HG02884 (cell line): ENCODE results near the gene WFIKKN2.
"Not testable (repeated sequence)": the region's sequence is repeated elsewhere in the genome, so short reads cannot be mapped to it uniquely, and the experiment has no call there.

Experiments
- ATAC-seq: cut with Tn5 transposase; IDR thresholded peaks from one replicate; pipeline ENCODE4 v1.9.1; 2021; ENCODE audit warnings: mild to moderate bottlenecking, moderate library complexity; ENCODE audit not compliant: unreplicated experiment

Gene WFIKKN2

DNA sequence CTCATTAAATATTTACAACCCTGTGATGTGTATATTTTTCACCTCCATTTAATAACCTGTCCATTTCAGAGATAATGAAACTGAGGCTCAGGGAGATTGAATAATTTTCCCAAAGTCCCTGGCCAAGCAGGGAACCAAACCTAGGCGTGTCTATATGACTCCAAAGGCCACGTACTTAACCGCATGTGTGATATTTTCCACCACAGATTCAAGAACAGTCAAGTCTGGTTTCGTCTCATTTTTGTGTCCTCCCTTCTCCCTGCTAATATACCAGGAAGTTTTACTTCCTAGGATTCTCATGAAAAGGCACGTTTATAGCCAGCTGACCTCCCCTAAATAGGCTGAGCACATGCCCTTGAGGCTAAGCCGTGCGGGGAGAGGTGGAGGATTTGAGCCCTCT is 15.3 kb downstream of the WFIKKN2 start:
- ATAC-seq: no peak

DNA sequence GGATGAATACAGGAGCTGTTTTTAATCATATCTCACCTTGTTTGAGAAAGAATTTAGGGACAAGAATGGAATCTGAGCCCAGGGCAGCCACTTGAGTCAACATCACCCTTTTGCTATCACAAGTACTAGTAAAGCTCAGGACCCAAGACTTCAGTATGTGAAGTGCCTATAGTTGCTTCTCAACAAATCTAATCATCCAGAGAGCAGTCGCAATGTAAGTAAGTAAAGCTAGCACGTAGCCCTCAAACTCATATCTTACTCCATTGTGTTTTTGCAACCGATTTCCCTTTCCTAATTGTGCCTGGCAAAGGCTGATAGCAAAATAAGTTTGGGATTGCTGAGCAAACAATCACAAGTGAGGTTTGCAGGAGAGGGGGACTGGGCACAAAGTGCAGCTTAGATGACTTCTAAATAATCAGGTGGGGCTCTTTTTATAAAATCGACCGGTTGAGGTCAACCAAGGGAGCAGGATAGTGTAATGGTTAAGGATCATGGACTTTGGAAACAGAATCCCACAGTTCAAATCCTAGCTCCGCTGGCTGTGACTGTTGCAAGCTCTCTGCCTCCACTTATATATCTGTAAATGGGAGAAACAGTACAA is 17.7 kb downstream of the WFIKKN2 start:
- ATAC-seq: no peak

DNA sequence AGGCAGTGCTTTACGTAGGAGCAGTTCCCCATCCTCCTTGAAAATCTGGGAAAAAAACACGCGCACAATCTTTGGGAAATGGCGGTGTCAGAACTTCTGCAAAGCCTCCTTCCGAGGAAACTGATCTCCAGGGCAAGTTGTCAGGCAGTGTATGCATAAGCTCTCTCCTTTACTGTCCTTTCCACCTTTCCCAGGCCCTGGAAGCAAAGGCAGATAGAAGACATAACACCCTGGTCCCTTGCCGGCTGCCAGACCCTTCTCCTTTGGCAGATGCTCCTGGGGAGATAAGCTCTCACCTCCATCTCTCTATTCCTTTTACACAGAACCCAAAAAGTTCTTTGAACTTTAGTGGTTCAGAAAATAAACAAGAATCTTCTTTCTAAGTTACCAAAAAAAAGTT is 18.4 kb downstream of the WFIKKN2 start:
- ATAC-seq: no peak

DNA sequence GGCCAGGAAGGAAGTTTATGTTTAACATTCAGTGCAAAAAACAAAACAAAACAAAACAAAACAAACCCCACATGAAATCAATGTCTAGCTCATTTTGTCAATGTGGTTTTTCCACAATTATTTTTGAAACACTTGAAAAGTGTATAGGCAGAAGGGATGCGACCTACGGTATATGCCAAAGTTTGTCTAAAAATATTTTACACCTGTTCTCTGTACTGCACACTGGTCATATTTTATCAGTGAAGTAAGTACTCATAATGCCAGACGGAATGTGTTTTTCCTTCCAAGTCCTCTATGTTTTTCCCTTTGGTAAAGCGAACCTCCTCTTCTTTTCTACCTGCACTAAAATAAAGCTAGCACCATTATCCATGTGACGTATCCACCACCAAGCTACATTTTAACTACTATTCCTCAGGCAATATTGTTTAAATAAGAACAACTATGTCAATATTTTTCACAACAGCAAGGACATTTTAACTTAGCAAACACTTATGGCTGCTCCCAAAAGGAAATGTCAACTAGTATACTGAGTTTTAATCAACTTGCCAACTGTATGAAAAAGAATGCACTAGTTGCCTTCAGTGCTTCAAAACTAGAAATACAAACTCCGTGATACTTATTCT is 20.4 kb downstream of the WFIKKN2 start:
- no peak for ATAC-seq

DNA sequence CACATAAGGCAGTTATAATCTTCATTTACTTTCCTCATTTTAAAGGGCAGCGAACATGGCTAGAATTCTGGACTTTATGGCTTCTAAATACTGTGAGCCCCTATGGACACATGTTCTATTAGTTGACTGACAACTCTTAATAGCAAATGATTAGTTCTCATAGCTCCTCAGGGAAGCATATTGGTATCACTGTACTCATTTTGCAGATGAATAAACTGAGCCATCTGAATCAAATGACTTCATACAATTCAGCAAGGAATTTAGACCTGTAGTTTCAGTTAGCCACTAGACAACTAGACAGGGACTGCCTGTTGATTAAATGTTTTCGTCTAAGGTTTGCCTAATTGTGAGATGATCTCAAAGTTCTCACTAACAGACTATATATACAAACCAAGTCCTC is 21.0 kb downstream of the WFIKKN2 start:
- no peak for ATAC-seq

DNA sequence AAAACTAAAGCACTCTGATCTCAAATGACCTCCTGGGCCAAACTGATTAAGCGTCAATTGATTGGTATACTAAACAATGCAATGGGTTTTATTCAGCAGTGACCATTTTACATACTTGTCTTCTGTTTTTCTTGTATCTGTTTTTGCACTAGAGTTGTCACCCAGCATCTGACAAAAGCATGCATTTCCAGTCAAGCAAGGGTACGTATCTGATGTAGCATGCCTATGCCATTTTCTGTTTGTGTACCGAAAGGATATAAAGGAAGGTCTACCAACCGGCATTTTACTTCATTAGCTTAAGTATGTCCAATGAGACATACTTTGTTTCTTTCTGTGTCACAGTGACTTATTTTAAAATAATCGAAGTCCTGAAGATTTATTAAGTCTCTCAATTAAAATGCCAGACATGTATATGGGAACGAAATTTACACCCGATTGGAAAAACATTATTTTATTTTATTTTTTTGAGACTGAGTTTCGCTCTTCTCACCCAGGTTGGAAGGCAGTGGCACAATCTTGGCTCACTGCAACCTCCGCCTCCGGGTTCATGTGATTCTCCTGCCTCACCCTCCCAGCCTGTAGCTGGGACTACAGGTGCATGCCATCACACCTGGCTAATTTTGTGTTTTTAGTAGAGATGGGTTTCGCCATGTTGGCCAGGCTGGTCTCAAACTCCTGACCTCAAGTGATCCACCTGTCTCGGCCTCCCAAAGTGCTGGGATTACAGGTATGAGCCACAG is 23.3 kb downstream of the WFIKKN2 start:
- no peak for ATAC-seq

DNA sequence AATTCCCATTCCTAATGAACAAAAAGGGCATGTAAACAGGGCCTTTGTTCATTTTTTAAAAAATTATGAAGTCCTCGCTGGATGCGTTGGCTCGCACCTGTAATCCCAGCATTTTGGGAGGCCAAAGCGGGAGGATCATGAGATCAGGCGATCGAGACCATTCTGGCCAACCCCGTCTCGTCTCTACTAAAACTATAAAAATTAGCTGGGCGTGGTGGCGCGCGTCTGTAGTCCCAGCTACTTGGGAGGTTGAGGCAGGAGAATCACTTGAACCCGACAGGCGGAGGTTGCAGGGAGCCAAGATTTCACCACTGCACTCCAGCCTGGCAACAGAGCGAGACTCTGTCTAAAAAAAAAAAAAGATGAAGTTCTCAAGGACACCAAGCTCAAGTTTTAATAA is 24.3 kb downstream of the WFIKKN2 start:
- not testable (repeated sequence) for ATAC-seq

DNA sequence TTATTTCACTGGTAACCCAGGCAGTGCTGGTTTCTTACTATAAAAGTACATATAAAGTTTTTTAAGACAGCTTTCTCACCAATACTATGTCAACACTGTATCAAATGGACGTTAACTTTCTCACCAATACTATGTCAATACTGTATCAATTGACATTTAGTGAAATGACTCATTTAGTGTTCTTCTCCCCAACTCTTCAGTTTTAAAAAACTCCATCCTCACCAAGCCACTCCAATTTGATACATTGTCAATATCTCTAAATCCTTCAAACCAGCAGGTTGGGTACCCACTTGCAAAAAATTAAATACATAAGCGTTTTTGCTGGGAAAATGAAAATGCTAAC is 25.9 kb downstream of the WFIKKN2 start:
- ATAC-seq: no peak

DNA sequence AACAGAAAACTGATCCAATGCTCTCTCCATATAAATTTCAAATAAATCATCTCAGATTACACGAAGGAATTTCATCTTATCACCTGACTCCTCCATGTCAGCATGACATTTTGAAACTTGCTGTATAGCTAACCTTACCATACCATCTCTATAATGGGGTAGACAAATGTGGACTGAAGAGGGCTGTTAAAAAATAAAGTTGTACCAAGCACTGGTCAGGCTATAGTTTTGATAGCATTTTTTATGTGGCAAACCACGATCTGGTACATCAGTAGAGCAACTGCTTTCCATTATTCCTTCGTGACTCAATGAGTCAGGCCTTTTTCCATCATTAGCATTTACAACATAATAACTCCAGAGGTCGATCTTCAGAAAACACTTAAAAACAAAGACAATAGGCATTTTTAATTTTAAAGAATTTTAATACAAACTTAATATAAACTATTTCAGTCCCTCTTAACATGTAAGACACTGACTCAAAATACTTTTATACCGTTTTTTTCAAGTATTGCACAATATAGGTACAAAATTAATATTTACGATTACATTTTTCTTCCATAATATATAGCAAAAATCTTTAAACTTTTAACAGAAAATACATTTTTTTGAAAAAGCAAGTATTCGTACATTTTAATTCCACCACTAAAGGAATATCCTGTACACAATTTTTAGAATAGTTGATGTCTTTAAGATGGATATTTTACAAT is 26.6 kb downstream of the WFIKKN2 start:
- no peak for ATAC-seq

DNA sequence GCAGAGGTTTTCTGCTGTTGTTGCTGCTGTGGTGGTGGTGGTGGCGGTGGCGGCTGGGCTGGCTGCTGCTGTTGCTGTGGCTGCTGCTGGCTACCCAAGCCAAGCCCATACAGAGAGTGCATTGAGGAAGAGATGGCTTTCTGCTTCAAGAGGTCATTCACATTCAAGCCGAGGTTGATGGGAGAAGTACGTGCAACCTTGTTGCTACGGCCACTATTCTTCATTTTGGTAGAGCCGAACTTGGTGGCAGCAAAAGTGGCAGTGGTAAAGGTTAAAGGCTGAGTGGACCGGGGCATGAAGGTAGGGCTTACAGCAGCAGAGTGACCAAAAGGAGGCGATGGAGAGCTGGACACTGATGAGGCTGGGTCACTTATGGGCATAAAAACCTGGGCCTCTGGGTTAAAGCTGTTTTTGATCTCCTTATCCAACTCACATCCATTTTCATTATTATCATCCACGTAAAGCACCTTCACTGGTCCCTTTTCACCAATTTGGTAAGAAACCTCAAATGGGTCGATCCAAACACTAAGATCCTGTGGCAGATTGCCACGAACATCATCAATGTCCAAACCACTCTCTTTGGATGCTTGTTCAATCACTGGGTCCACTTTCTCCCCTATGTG is 27.9 kb downstream of the WFIKKN2 start:
- ATAC-seq: no peak

DNA sequence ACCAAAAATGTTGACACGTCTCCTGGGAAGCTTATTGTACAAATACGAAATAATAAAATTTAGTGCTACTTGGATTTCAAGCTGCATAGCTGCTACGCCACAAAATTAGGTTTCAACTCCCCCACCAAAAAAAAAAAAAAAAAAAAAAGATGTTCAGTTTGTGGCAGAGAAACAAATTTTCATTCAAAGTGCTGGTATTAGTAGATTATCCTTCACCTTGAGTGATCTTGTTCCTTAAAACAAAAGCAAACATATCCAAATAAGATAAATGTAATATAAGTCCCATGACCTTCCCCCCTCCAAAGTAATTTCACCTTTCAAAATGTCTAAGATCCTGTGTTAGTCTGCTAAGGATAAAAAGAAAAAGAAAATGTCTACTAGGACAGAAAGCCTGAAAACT is 28.5 kb downstream of the WFIKKN2 start:
- no peak for ATAC-seq

DNA sequence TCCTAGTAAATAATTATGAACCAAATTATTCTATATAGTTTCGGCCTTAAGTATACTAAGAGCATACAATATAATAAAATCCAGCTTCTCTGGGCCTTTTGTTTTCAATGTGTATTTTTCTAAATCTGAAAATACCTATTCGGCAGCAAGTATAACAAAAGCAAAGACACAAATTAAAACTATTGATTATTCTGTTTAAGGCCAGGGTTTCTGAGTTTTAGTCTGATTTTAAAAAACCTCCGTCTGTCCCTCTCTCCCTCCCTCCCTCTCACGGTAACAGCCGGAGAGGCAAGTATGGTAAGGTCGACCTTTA is 29.3 kb downstream of the WFIKKN2 start:
- no peak for ATAC-seq

DNA sequence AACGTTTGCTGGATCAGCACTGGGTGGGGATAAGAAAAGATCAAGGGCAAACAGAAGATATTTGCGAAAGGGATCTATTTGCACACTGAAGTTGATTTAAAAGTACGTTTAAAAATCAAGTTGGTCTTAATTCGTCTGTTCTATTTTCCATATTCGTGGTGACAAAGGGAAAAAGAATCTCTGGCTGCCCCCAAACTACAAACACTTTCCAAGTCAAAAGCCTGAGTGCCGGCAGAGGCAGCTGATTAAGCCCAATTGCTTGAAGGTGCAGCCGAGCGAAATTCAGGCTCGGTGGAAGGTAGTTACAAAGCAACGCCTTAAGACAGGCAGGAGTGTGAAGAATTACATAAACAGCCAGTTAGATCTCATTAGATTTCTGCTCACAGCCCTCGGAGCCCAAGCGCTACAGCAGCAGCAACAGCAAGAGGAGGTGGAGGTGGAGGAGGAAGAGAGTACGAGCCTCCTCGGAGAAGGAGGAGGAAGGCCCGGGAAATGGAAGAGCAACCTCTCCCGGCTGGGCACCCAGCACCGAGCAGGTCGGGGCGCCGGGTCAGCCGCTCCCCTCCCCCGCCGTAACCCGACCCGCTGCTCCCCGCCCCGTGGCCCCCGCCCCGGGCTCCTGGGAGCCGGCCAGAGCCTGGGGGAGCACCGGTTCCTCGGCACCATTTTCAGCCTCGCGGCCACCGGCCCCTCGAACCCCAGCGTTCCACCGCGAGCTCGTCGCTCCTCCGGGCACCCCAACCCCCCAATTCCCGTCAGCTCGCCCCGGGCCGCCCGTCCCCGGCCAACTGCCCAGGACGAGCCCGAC is 29.9 kb downstream of the WFIKKN2 start:
- ATAC-seq: no peak

DNA sequence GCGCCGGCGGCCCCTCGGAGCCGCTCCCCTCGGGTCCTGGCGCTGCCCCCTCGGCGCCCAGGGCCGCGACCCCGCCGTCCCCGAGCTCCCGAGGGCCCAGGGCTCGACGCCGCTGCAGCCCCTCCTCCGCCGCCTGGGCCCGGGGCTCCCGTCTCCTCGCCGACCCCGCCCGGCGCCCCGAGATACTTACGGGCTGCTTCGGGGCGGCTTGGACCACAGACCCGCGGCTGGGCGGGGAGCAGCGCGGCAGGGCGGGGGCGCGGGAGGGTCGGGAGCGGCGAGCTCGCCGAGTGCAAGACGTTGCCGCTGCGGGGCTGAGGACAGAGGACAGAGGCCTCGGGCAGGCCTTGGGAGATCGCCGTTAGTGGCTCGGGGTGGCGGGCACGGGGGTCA is 30.5 kb downstream of the WFIKKN2 start:
- peak; percentile 3 for ATAC-seq

DNA sequence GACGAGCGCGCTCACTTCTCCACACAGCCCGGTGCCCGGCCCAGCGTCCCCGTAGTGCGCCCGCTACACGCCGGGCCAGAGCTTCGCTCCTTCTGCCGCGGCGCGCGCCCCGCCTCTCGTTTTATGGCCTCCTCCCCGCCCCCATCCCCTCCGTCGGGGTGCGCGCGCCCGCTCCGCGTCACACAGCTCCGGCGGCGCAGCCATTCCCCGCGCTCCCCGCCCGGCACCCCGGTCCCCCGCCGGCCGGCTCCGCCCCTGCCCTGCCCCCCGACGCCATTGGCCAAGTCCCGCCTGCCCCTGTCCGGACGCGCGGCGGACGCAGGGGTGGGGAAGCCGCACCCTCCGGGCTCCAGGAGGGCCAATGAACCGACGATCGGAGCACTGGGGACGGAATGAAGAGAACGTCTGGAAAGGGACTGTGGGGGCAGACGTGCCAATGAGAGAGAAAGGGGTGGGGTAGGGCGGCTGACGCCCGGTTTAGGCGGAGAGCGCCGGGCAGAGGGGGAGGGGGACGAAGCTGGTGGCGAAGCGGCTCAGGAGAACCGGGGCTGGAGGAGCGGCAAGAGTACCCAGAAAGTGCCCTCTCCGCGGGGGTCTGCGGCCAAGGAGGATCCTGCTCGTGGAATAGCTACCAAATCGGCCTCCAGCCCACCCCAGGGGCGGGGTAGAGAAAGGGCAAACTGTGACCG is 31.0 kb downstream of the WFIKKN2 start, which contains the start of gene TOB1:
TSS of gene TOB1 (minus strand) at position 94 of the 689 bp plus-strand sequence. CDS start 2,337 bp downstream, outside the sequence.
- ATAC-seq: peak; percentile 60

DNA sequence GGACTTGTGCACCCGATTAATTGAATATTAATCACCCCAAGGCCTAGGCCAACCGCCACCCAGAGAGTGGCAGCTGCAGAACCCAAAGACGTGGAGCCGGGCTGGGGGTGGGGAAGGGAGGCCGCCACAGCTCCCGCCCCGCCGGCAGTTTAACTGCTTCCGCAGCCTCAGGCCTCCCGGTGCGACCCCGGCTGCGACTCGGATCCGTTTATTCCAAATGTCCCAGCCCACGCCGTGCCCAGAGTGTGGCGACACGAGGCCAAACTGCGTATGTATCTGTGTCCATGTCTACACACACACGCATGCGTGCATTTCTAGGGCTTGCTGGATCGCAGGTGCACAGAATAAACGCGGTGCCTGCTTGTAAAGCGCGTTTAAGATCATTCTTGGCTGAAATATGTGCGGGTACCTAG is 31.6 kb downstream of the WFIKKN2 start:
- ATAC-seq: no peak

DNA sequence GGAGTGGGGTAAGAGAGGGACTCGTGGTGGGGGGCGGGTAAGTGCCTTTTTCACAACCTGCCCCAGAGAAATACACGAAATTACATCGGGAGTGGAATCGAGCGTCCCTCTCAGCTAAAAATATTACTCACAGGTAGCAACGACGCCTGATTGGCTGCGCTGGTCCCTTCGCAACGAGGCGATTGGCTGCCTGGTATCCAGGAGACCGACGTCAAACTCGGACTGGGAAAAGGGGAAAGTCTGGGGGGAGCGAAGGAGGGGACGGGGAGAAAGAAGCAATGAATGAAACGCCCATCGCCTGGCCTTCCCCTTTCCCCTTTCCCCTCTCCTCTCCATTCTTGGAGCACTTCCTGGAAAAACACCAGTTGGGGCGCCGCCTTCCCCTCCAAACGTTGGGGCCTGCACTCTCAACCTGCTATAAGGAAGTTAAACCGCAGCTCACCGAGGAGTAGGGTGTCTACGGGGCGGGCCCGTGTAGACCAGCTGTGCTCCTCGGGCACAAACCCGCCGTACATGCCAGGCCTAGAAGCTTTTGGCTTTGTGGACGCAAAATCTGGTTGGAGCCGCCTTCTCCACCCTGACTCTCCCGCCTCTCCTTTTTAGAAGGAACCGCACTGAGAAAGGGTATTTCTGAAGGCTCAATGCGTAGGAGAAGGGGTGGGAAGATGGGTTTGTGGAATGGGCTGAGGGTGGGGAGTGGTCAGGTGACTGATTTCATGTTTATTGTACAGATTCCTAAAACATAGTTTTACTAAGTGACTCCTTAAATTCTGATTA is 32.2 kb downstream of the WFIKKN2 start:
- ATAC-seq: peak; percentile 31

DNA sequence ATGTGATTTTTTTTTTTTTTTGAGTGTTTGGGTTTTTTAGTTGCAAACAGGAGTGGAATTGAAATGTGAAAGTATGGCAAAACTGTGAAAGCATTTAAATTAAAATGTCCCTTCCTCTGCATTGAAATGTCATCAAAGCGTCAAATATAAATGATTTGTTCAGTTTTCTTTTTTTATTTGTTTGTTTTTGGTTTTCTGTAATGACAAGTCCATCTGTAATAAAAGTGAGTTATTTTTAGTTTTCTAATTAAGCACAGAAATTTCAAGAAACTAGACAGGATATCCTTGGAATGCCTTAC is 32.7 kb downstream of the WFIKKN2 start:
- ATAC-seq: no peak

DNA sequence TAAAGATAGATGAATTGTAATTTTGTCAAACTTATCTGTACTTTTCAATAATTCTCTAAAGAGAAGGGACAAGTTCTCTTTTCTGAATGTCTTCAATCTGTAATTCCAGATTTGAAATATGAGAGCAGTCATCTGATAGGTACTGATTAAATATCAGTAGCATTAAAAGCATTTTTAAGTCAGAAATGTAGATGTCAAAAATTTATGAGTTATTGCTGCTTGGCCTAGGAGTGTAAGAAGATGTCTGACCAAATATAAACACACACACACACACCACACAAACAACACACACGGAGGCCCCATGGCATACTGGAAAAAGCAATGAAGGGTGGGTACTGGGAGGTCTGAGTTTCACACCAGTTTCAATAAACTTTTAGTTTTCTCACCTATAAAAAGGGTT is 33.2 kb downstream of the WFIKKN2 start:
- no peak for ATAC-seq
